ENCODE measurements around the gene GUCA1A.

GRCh38 chr6:42156638-42157037 is 16.5 kb upstream of the GUCA1A start:
- TF ChIP-seq CTCF (IDR thresholded peaks at IDR 0.05; ENCODE audit: low read depth, low read length) (no peak), POLR2A (IDR thresholded peaks at IDR 0.05; ENCODE audit: extremely low read depth, insufficient read length) (no peak), MAX (IDR thresholded peaks at IDR 0.05; ENCODE audit: low read depth, low read length) (no peak)
